Globus pallidus (tissue), 1 donor: ENCODE measurements around the gene NLGN4Y.
"Not testable (repeated sequence)": the region's sequence is repeated elsewhere in the genome, so short reads cannot be mapped to it uniquely, and the experiment has no call there.

Experiments used
- DNase-seq: peaks from one replicate; pipeline ENCODE4 v3.0.0-alpha.2; 2015; ENCODE audit warnings: low spot score

The NLGN4Y gene

GRCh38 chrY:14834103-14835060 lies 310.1 kb downstream of the NLGN4Y start:
- DNase-seq = no peak

DNA sequence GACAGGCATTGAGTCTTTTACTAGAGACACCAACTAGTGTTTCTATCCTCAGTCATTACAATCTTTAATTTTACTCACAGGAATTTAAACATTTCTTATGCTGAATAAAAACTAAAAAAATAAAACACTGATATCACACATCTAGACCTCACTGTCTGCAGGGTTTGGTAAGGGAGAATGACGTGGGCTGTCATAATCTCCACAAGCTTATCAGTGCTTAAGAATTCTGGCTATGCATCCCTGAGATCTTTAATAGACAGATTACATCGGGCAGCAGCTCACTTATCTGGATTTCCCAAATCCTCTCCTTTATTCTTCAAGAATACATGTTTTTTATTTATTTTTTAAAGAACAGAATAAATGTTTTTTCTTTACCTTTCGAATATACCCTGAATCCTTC lies 313.1 kb downstream of the NLGN4Y start:
- no peak for DNase-seq

DNA sequence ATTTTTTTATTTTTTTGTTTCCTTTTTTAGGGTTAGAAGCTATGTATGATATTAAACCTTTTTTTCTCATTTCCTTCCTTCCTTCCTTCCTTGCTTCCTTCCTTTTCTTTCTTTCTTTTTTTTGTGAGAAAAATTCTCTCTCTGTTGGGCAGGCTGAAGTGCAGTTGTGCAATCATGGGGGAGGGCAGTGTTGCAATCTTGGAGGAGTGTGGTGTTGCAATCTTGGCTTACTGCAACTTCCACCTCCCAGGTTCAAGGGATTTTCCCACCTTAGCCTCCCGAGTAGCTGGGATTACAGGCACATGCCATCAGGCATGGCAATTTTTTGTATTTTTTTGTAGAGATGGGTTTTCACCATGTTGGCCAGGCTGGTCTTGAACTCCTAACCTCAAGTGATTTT lies 326.4 kb downstream of the NLGN4Y start:
- DNase-seq = no peak

GRCh38 chrY:14860448-14860847 lies 336.1 kb downstream of the NLGN4Y start:
- no peak for DNase-seq

GRCh38 chrY:14861033-14861432 lies 336.7 kb downstream of the NLGN4Y start:
- not testable (repeated sequence) for DNase-seq

GRCh38 chrY:14871971-14872370 lies 347.6 kb downstream of the NLGN4Y start:
- no peak for DNase-seq
